HEK293T (cell line): Measurements from ENCODE around the gene SH3GLB1.

Experiments used
- ARNT ChIP-seq: fragments of 450-650 bp; IDR thresholded peaks from 2 replicates; pipeline ENCODE4 v1.6.1; 2017; ENCODE audit warnings: mild to moderate bottlenecking
- CTBP1 ChIP-seq: fragments of 450-650 bp; IDR thresholded peaks from 2 replicates; pipeline ENCODE4 v1.6.1; 2016; ENCODE audit warnings: borderline replicate concordance
- FOXA1 ChIP-seq: fragments of 450-650 bp; IDR thresholded peaks from 2 replicates; pipeline ENCODE4 v1.6.1; 2016; ENCODE audit warnings: mild to moderate bottlenecking
- FOXK2 ChIP-seq: fragments of 450-650 bp; IDR thresholded peaks from 2 replicates; pipeline ENCODE4 v1.6.1; 2016; ENCODE audit warnings: mild to moderate bottlenecking
- FOXM1 ChIP-seq: fragments of 450-650 bp; IDR thresholded peaks from 2 replicates; pipeline ENCODE4 v1.6.1; 2017; ENCODE audit warnings: mild to moderate bottlenecking, borderline replicate concordance
- HDGF ChIP-seq: fragments of 450-650 bp; IDR thresholded peaks from 2 replicates; pipeline ENCODE4 v1.6.1; 2017; ENCODE audit warnings: antibody characterized with exemption, borderline replicate concordance
- SP1 ChIP-seq: fragments of 450-650 bp; IDR thresholded peaks from 2 replicates; pipeline ENCODE4 v1.6.1; 2017

- TF ChIP-seq SP1 (no peak), HDGF (no peak), FOXA1 (no peak), CTBP1 (no peak), ARNT (no peak), FOXK2 (no peak), FOXM1 (no peak)
These were observed 42.9 kb downstream of the SH3GLB1 start for GRCh38 chr1:86747304-86747703.
